GM18519 (cell line): ENCODE data around the gene ADCK1.
"Not testable (repeated sequence)": the region's sequence is repeated elsewhere in the genome, so short reads cannot be mapped to it uniquely, and the experiment has no call there.

Experiments
- ATAC-seq: cut with Tn5 transposase; IDR thresholded peaks from one replicate; pipeline ENCODE4 v1.9.1; 2021; ENCODE audit warnings: mild to moderate bottlenecking, moderate library complexity; ENCODE audit not compliant: unreplicated experiment, low FRiP score

ADCK1 gene

GRCh38 chr14:77864085-77864484, 64.2 kb downstream of the ADCK1 start:
- ATAC-seq, result no peak

- ATAC-seq, result no peak
These were observed 64.7 kb downstream of the ADCK1 start for GRCh38 chr14:77864580-77864979.

- no peak for ATAC-seq
These were observed 65.5 kb downstream of the ADCK1 start for GRCh38 chr14:77865455-77865854.

GRCh38 chr14:77866932-77867331, 67.0 kb downstream of the ADCK1 start:
- no peak for ATAC-seq

- ATAC-seq, result no peak
These were observed 67.6 kb downstream of the ADCK1 start for GRCh38 chr14:77867476-77867875.

GRCh38 chr14:77868552-77869285, 68.8 kb downstream of the ADCK1 start:
- ATAC-seq, result no peak

GRCh38 chr14:77869340-77869739, 69.4 kb downstream of the ADCK1 start:
- ATAC-seq, result no peak

- no peak for ATAC-seq
These were observed 70.7 kb downstream of the ADCK1 start for GRCh38 chr14:77870646-77871045.

- no peak for ATAC-seq
These were observed 72.2 kb downstream of the ADCK1 start for GRCh38 chr14:77872152-77872551.

- ATAC-seq, result no peak
These were observed 73.1 kb downstream of the ADCK1 start for GRCh38 chr14:77872983-77873382.

- ATAC-seq, result no peak
These were observed 78.9 kb downstream of the ADCK1 start for GRCh38 chr14:77878783-77879182.

GRCh38 chr14:77880056-77880455, 80.1 kb downstream of the ADCK1 start:
- ATAC-seq, result no peak

GRCh38 chr14:77882098-77882497, 82.2 kb downstream of the ADCK1 start:
- no peak for ATAC-seq

- no peak for ATAC-seq
These were observed 82.7 kb downstream of the ADCK1 start for GRCh38 chr14:77882636-77883035.

- ATAC-seq, result no peak
These were observed 83.4 kb downstream of the ADCK1 start for GRCh38 chr14:77883131-77883846.

- no peak for ATAC-seq
These were observed 83.9 kb downstream of the ADCK1 start for GRCh38 chr14:77883847-77884238.

- ATAC-seq, result no peak
These were observed 85.5 kb downstream of the ADCK1 start for GRCh38 chr14:77885367-77885766.

- ATAC-seq, result no peak
These were observed 86.1 kb downstream of the ADCK1 start for GRCh38 chr14:77886010-77886409.

GRCh38 chr14:77888903-77889302, 89.0 kb downstream of the ADCK1 start:
- not testable (repeated sequence) for ATAC-seq

GRCh38 chr14:77889971-77890442, 90.1 kb downstream of the ADCK1 start:
- no peak for ATAC-seq

GRCh38 chr14:77890873-77891272, 91.0 kb downstream of the ADCK1 start:
- no peak for ATAC-seq

GRCh38 chr14:77892381-77892871, 92.5 kb downstream of the ADCK1 start:
- ATAC-seq, result no peak
